HepG2 (cell line): ENCODE results near the gene TNNT1.

Experiments
- CTCF ChIP-seq: sonication (generic); formaldehyde crosslinking; IDR thresholded peaks from 2 replicates; pipeline ENCODE4 v1.5.0; 2020; ENCODE audit warnings: mild to moderate bottlenecking, missing genetic modification reagents, moderate library complexity
- HMG20A ChIP-seq: IDR thresholded peaks from 2 replicates; pipeline ENCODE4 v1.6.1; 2016; ENCODE audit warnings: borderline replicate concordance
- POLR2A ChIP-seq, 2 experiments: IDR thresholded peaks; 2 replicates each; pipeline ENCODE4 v1.6.1; 2011; ENCODE audit warnings: low read depth in 2 of 2, low read length in 2 of 2, mild to moderate bottlenecking in 1 of 2, moderate library complexity in 1 of 2; ENCODE audit not compliant: insufficient read depth in 1 of 2
- TCF7L2 ChIP-seq: IDR thresholded peaks from 2 replicates; pipeline ENCODE4 v1.6.1; 2011; ENCODE audit warnings: mild to moderate bottlenecking, low read depth, low read length, moderate library complexity
- THAP11 ChIP-seq: IDR thresholded peaks from 2 replicates; pipeline ENCODE4 v1.6.1; 2016; ENCODE audit warnings: missing biosample characterization, missing genetic modification reagents
- ZFP36 ChIP-seq: fragments of 150-350 bp; IDR thresholded peaks from 2 replicates; pipeline ENCODE4 v1.6.1; 2018; ENCODE audit warnings: borderline replicate concordance, low read length, low read depth; ENCODE audit not compliant: partially characterized antibody
- ZFX ChIP-seq: sonication (generic); formaldehyde crosslinking; IDR thresholded peaks from 2 replicates; pipeline ENCODE4 v1.4.0; 2020; ENCODE audit warnings: mild to moderate bottlenecking, low read depth, missing genetic modification reagents, moderate library complexity
- ZNF460 ChIP-seq: sonication (generic); formaldehyde crosslinking; IDR thresholded peaks from 2 replicates; pipeline ENCODE4 v1.5.1; 2020; ENCODE audit warnings: missing genetic modification reagents, mild to moderate bottlenecking, borderline replicate concordance

- TF ChIP-seq TCF7L2 (no peak), HMG20A (CRISPR knock-in tag) (no peak), ZFP36 (no peak), CTCF (no peak), POLR2A (IDR thresholded peaks at IDR 0.05; ENCODE audit: insufficient read depth in 1 of 2, low read depth in 2 of 2, low read length in 2 of 2) (no peak), THAP11 (CRISPR knock-in tag) (no peak), ZFX (CRISPR knock-in tag) (no peak), ZNF460 (no peak)
Measured at GRCh38 chr19:55086730-55087541, 62.1 kb downstream of the TNNT1 start.
